MM.1S (cell line): ENCODE data around the gene GPR137C.

Experiments
- DNase-seq: peaks from one replicate; pipeline ENCODE4 v3.0.0-alpha.2; 2015
- H2AFZ ChIP-seq: fragments of 300-600 bp; sonication (generic); 2 replicates; pipeline ENCODE4 v1.6.0; 2016; ENCODE audit warnings: antibody characterized with exemption, low read length
- H3F3A ChIP-seq: fragments of 300-600 bp; sonication (generic); 2 replicates; pipeline ENCODE4 v1.6.1; 2016; ENCODE audit warnings: mild to moderate bottlenecking, antibody characterized with exemption, low read length, moderate library complexity, mixed read lengths; ENCODE audit not compliant: insufficient read depth
- H3K27ac ChIP-seq: fragments of 300-600 bp; sonication (generic); 2 replicates; pipeline ENCODE4 v1.5.1; 2016; ENCODE audit warnings: mild to moderate bottlenecking, low read length
- H3K27me3 ChIP-seq: fragments of 300-600 bp; sonication (generic); replicated peaks from 2 replicates; pipeline ENCODE4 v1.6.0; 2016; ENCODE audit warnings: low read length; ENCODE audit not compliant: insufficient read depth
- H3K36me3 ChIP-seq: fragments of 300-600 bp; sonication (generic); replicated peaks from 2 replicates; pipeline ENCODE4 v1.6.1; 2016; ENCODE audit warnings: mild to moderate bottlenecking, low read length, mixed read lengths; ENCODE audit not compliant: insufficient read depth
- H3K4me1 ChIP-seq: fragments of 300-600 bp; sonication (generic); 2 replicates; pipeline ENCODE4 v1.6.1; 2016; ENCODE audit warnings: low read length, mixed read lengths
- H3K4me2 ChIP-seq: fragments of 300-600 bp; sonication (generic); 2 replicates; pipeline ENCODE4 v1.6.0; 2016; ENCODE audit warnings: low read depth, low read length
- H3K4me3 ChIP-seq: fragments of 300-600 bp; sonication (generic); 2 replicates; pipeline ENCODE4 v1.5.1; 2016; ENCODE audit warnings: low read length, mixed read lengths
- H3K79me2 ChIP-seq: fragments of 300-600 bp; sonication (generic); 2 replicates; pipeline ENCODE4 v1.6.1; 2016; ENCODE audit warnings: mixed run types, low read length, mixed read lengths
- H3K9ac ChIP-seq: fragments of 300-600 bp; sonication (generic); 2 replicates; pipeline ENCODE4 v1.6.1; 2016; ENCODE audit warnings: low read length, mixed read lengths
- H3K9me2 ChIP-seq: fragments of 300-600 bp; sonication (generic); replicated peaks from 2 replicates; pipeline ENCODE4 v1.6.1; 2016; ENCODE audit warnings: mild to moderate bottlenecking, low read length, mixed read lengths; ENCODE audit not compliant: insufficient read depth
- H3K9me3 ChIP-seq: fragments of 300-600 bp; sonication (generic); replicated peaks from 2 replicates; pipeline ENCODE4 v1.6.1; 2016; ENCODE audit warnings: mild to moderate bottlenecking, low read length, mixed read lengths; ENCODE audit not compliant: insufficient read depth
- H4K20me1 ChIP-seq: fragments of 300-600 bp; sonication (generic); 2 replicates; pipeline ENCODE4 v1.6.1; 2016; ENCODE audit warnings: mild to moderate bottlenecking, low read length, moderate library complexity, mixed read lengths; ENCODE audit not compliant: insufficient read depth
- CTCF ChIP-seq: fragments of 300-600 bp; sonication (generic); IDR thresholded peaks from 2 replicates; pipeline ENCODE4 v1.5.1; 2016; ENCODE audit warnings: antibody characterized with exemption, low read length, mixed read lengths
- EZH2 ChIP-seq: fragments of 300-600 bp; sonication (generic); optimal IDR thresholded peaks from 2 replicates; pipeline ENCODE3; 2017; ENCODE audit warnings: low read depth, mild to moderate bottlenecking, antibody characterized with exemption, low read length, mixed read lengths
- EZH2phosphoT487 ChIP-seq: fragments of 300-600 bp; sonication (generic); IDR thresholded peaks from 2 replicates; pipeline ENCODE4 v1.6.1; 2018; ENCODE audit warnings: antibody characterized with exemption, low read length

The GPR137C gene

GRCh38 chr14:52583544-52583943 is 30.9 kb downstream of the GPR137C start:
- Histone ChIP-seq H3K9me2 (no peaks in the 10 kb centered on the region), H2AFZ (no peak overlapping the region)
- DNase-seq, result no peak

GRCh38 chr14:52589646-52590045 is 37.0 kb downstream of the GPR137C start:
- no peaks in the 10 kb centered on the region for H3K4me1 ChIP-seq
- no peak overlapping the region for H3K9ac ChIP-seq
- H3F3A ChIP-seq, result no peaks in the 10 kb centered on the region
- no peaks in the 10 kb centered on the region for H3K79me2 ChIP-seq
- no peaks in the 10 kb centered on the region for H3K27me3 ChIP-seq
- H3K4me3 ChIP-seq, result no peak overlapping the region
- H3K4me2 ChIP-seq, result no peak overlapping the region
- H3K36me3 ChIP-seq, result no peaks in the 10 kb centered on the region
- no peaks in the 10 kb centered on the region for H3K9me3 ChIP-seq
- no peak for DNase-seq
- TF ChIP-seq CTCF (no peak), EZH2phosphoT487 (no peak), EZH2 (no peak)
- H3K9me2 ChIP-seq, result no peaks in the 10 kb centered on the region
- H4K20me1 ChIP-seq, result no peaks in the 10 kb centered on the region
- H3K27ac ChIP-seq, result no peak overlapping the region
- no peak overlapping the region for H2AFZ ChIP-seq

More at GRCh38 chr14:52583544-52583943, 30.9 kb downstream of the GPR137C start:
- Histone ChIP-seq H3K4me1 (no peaks in the 10 kb centered on the region), H3K27me3 (no peaks in the 10 kb centered on the region), H4K20me1 (no peaks in the 10 kb centered on the region), H3K9me3 (no peaks in the 10 kb centered on the region), H3K9ac (no peak overlapping the region), H3K27ac (no peak overlapping the region), H3K4me3 (no peak overlapping the region), H3K79me2 (no peaks in the 10 kb centered on the region), H3F3A (no peaks in the 10 kb centered on the region), H3K36me3 (no peaks in the 10 kb centered on the region), H3K4me2 (no peak overlapping the region)
- TF ChIP-seq EZH2phosphoT487 (no peak), CTCF (no peak), EZH2 (no peak)

GRCh38 chr14:52590318-52590717 is 37.7 kb downstream of the GPR137C start:
- H3K27me3 ChIP-seq, result no peaks in the 10 kb centered on the region
- H3K4me2 ChIP-seq, result no peak overlapping the region
- TF ChIP-seq EZH2phosphoT487, result no peak
- TF ChIP-seq CTCF, result no peak
- TF ChIP-seq EZH2, result no peak
- no peaks in the 10 kb centered on the region for H3K4me1 ChIP-seq
- H3F3A ChIP-seq, result no peaks in the 10 kb centered on the region
- H3K36me3 ChIP-seq, result no peaks in the 10 kb centered on the region
- no peak overlapping the region for H3K9ac ChIP-seq
- no peaks in the 10 kb centered on the region for H3K79me2 ChIP-seq
- H3K9me3 ChIP-seq, result no peaks in the 10 kb centered on the region
- no peaks in the 10 kb centered on the region for H4K20me1 ChIP-seq
- H3K4me3 ChIP-seq, result no peak overlapping the region
- H3K27ac ChIP-seq, result no peak overlapping the region
- no peak for DNase-seq
- no peak overlapping the region for H2AFZ ChIP-seq
- H3K9me2 ChIP-seq, result no peaks in the 10 kb centered on the region
